ENCODE measurements around the gene SYCE3. TPM values are rescaled to one million over a fixed set of nuclear protein-coding genes. Genes with fewer than 3 reads are reported as not detected.
A peak's percentile ranks its signal among the peaks of the same experiment; 100 is the strongest.
"Not testable (repeated sequence)": the region's sequence is repeated elsewhere in the genome, so short reads cannot be mapped to it uniquely, and the experiment has no call there.

The SYCE3 gene
- total RNA-seq: not detected
- long read RNA-seq: 0 reads

DNA sequence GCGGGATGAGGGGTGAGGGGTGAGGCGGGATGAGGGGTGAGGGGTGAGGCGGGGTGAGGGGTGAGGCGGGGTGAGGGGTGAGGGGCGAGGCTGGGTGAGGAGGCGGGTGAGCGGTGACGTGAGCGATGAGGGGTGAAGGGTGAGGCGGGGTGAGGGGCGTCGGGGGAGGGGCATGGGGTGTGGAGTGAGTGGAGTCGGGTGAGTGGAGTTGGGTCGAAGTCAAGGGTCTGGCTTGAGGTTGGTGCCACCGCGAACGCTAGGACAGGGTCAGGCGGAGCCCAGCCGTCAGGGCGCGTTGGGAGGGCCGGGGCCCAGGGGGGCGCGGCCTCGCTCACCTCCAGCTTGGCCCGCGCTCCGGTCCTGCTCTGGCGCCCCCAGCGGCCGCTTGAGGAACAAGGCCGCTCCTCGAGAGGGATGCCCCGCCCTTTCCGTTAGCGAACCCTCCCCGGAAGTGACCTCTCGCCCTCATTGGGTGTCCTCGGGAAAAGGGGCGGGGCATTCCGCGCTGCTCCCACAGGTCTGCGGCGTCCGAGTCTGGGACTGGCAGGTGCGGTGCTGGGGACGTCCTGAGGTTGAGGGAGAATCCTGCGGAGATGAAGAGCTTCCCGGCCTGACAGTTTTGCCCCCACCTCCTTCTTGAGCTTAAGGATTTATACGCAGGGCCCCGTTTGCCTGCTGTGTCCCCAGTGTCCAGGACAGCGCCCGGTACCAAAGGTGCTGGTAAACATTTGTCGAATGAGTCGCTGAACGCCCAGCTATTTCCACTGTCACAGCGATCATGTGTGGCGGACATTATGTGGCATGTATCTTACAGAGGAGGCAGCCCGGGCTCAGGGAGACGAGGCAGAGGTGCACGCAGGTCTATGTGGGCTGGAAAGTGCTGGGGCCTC lies at the start of gene SYCE3:
TSS of gene SYCE3 (minus strand) at position 397 of the 890 bp plus-strand sequence. CDS start 6,514 bp downstream, outside the sequence.
- peak; percentile 99 for DNase-seq (ENCODE audit: low spot score)

- no peak for DNase-seq (ENCODE audit: low spot score)
These were observed 49.4 kb upstream of the SYCE3 start for GRCh38 chr22:50612168-50612527.

DNA sequence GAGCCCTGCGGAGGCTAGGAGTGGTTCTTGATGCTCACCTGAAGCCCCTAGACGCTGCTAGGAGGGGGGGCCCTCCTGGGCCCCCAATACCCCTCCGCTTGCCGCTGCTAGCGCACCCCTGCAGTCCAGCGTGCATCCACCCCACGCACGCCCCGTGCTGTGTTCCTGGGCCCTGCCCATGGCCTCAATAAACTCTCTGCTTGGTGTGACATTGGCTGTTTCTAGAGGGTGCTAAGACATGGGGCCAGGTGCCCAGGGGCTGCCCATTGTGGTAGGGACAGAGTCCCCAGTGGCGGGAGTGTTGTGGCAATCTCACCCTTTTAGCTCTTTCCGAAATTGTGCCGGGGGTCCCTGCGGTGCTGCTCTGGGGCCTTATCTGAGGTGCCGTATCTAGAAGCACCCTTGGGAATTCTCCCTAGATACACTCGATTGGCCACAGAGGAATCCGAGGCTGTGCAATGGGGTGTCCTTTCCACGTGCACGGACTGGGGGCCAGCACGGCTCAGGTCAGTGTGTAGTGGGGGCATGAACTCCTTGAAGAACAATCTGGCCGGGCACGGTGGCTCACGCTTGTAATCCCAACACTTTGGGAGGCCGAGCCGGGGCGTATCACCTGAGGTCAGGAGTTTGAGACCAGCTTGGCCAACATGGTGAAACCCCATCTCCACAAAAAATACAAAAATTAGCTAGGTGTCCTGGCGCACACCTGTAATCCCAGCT lies 48.8 kb upstream of the SYCE3 start:
- DNase-seq (ENCODE audit: low spot score): peak; percentile 84

DNA sequence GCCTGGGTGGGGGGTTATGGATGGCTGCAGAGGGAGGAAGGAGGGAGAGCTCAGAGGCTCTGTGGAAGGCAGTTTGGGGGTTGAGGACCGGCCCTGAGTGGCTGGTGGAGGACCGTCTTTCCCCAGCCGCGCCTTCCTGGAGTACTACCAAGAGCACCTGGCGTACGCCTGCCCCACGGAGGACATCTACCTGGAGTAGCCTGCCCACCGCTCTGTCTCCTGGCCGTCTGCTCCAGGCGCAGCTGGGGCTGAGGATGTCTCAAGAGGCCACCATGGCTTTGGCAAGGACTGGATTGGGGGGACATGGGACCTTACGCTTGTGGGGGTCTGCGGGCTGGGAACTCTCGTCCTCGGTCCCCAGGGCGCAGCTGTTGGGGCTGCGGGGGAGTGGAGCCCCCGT lies 47.9 kb upstream of the SYCE3 start:
- peak; percentile 83 for DNase-seq (ENCODE audit: low spot score)

GRCh38 chr22:50610041-50610451 lies 47.3 kb upstream of the SYCE3 start:
- peak; percentile 75 for DNase-seq (ENCODE audit: low spot score)

DNA sequence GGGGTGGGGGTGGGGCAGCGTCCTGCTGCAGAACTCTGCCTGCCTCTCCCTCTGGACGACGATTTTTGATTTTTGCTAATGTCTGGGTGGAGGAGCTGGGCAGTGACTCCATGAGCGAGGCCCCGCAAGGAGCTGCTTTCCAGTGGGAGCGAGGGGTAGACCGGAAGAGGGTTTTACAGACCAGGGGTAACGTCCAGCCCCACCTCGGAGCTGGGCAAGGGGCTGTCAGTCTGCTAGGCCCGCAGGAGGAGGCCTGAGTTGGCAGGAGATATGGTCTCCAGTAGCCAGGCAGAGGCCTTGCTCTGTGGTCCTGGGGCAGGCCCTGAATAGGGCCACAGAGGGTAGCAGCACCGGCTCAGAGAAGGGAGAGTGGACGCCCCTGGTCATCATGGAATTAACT lies 46.9 kb upstream of the SYCE3 start:
- DNase-seq (ENCODE audit: low spot score): no peak

DNA sequence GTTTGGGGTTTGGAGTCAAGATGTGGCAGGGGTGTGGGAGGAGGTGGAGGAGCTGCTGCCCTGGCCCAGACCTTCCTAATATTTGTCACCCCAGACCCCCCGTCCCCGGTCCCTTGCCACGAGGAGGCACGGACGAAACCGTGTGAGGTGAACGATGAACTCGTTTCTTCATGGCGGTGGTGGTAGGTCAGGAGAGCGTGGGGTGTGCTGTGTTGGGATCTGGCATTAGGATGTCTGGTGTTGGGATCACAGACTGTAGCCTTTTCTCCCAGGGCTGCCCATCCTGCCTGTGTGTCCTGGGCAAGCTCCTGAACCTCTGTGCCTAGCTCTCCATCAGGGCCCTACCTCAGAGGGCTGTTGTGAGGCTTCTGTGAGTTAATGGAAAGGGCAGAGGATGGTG lies 46.3 kb upstream of the SYCE3 start:
- DNase-seq (ENCODE audit: low spot score): no peak

- not testable (repeated sequence) for DNase-seq (ENCODE audit: low spot score)
These were observed 45.5 kb upstream of the SYCE3 start for GRCh38 chr22:50608058-50608840.

DNA sequence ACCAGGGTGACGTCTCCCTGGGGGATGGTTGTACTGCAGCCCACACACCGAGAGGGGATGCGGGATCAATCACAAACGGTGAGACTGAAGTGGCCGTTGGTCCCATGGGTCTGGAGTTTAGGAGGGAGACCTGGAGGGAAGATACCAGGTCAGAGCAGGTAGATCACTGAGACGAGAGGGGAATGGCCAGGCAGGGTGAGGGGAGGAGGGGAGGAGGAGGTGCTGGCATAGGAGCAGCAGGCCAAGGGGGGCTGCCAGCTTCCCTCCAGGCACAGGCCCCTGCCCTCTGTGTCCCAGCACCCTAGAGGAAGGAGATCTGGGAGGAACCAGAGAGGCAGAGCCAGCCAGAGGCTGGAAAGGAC lies 44.9 kb upstream of the SYCE3 start:
- no peak for DNase-seq (ENCODE audit: low spot score)

GRCh38 chr22:50606946-50607658 lies 44.4 kb upstream of the SYCE3 start:
- DNase-seq (ENCODE audit: low spot score): no peak

GRCh38 chr22:50606165-50606945 lies 43.6 kb upstream of the SYCE3 start:
- no peak for DNase-seq (ENCODE audit: low spot score)

GRCh38 chr22:50605613-50606074 lies 42.9 kb upstream of the SYCE3 start:
- DNase-seq (ENCODE audit: low spot score): no peak

GRCh38 chr22:50605002-50605612 lies 42.4 kb upstream of the SYCE3 start:
- DNase-seq (ENCODE audit: low spot score): no peak

DNA sequence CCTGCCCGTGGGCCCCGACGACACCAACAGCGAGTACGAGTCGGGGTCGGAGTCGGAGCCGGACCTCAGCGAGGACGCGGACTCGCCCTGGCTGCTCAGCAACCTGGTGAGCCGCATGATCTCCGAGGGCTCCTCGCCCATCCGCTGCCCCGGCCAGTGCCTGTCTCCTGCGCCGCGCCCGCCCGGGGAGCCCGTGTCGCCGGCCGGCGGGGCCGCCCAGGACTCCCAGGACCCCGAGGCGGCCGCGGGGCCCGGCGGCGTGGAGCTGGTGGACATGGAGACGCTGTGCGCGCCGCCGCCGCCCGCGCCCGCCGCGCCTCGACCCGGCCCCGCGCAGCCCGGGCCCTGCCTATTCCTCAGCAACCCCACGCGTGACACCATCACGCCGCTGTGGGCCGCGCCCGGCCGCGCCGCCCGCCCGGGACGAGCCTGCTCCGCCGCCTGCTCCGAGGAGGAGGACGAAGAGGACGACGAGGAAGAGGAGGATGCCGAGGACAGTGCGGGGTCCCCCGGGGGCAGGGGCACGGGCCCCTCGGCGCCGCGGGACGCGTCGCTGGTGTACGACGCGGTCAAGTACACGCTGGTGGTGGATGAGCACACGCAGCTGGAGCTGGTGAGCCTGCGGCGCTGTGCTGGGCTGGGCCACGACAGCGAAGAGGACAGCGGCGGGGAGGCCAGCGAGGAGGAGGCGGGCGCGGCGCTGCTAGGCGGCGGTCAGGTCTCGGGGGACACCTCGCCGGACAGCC lies 41.7 kb upstream of the SYCE3 start:
- no peak for DNase-seq (ENCODE audit: low spot score)

DNA sequence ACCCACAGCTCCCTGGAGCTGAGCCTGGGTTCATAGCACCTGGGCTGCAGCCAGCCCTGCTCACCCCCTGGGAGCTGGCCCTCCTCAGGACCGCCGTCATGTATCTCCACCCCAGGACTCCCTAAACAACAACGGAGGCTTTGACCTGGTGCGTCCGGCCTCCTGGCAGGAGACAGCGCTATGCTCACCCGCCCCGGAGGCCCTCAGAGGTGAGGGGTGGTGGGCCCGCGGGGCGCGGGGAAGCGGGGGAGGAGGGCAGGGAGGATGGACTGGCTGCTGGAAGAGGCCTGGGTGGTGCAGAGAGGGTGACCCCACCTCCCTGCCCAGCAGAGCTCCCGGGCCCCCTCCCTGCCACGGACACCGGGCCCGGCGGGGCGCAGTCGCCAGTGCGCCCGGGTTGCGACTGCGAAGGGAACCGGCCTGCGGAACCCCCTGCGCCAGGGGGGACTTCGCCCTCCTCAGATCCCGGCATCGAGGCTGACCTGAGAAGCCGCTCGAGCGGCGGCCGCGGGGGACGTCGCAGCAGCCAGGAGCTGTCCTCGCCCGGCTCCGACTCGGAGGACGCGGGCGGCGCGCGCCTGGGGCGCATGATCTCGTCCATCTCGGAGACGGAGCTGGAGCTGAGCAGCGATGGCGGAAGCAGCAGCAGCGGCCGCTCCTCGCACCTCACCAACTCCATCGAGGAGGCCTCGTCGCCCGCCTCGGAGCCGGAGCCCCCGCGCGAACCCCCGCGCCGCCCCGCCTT lies 41.0 kb upstream of the SYCE3 start:
- DNase-seq (ENCODE audit: low spot score): no peak

- DNase-seq (ENCODE audit: low spot score): no peak
These were observed 39.6 kb upstream of the SYCE3 start for GRCh38 chr22:50602338-50602700.

DNA sequence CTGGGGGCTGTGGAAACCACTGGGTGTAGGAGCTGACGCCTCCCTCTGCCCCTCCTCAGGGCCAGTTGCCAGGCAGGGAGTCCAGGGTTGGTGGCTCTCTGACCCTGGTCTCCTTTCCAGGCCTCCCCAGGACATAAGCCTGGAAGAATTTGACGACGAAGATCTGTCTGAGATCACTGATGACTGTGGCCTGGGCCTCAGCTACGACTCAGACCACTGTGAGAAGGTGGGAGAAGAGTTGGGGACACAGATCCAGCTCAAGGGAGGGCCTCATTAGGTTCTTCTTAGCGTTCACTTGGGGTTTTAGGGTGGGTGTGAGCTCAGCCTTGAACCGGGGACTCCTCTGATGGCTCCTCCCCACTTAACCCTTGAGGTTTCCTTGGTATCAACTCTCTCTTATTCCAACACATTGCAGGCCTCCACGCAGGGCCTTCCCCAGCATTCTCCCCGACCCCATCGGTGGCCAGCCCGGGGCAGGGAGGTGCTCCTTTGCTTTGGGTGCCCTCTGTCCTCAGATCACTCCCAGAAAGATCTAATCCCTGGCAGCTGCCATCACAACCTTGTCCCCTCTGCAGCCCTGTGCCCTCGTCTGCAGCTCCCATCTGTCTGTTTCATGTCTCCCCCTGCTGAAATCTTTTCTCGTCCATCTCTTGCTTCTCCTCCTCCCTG lies 39.1 kb upstream of the SYCE3 start:
- no peak for DNase-seq (ENCODE audit: low spot score)

Data from mesenteric fat pad (tissue), 1 donor.